Activated CD4-positive, alpha-beta T cell treated with anti-CD3 and anti-CD28 coated beads, Interleukin-2, Interleukin-4, amounts not matched to agents 100 ng/mL and 50 ng/mL, durations not matched to agents 16 hours and 8 hours (primary cell): Measurements from ENCODE around the gene TESK2.

Source experiments
- DNase-seq: peaks from one replicate; pipeline ENCODE4 v3.0.0-alpha.2; 2020; ENCODE audit warnings: low spot score

Gene TESK2

DNA sequence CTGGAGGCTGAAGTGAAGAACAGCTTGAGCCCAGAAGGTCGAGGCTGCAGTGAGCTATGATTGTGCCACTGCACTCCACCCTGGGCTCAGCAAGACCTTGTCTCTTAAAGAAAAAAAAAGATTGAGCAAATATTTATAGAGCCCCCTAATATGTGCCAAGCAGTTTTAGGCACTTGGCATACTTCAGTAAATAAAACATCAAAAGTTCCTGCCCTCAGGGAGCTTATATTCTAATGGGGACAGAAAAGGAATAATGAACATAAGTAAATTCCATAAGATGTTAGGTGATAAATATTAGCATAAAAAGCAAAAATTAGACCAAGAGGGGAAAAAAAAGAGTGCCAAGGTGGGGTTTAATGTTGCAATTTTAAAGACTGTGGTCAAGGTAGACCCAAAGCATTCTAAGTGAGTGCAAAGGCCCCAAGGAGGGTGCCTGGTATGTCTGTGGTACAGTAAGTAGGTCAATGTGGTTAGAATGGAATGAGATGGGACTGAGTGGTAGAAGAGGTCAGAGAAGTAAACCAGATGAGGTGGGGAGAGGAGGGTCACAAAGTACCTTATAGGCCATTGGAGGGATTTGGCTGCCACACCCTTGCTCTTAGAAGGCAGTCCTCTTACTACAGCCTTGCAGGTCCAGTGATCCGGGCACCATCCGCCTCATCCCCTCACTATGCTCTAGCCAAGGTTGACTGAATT is 153.2 kb downstream of the TESK2 start:
- no peak for DNase-seq

DNA sequence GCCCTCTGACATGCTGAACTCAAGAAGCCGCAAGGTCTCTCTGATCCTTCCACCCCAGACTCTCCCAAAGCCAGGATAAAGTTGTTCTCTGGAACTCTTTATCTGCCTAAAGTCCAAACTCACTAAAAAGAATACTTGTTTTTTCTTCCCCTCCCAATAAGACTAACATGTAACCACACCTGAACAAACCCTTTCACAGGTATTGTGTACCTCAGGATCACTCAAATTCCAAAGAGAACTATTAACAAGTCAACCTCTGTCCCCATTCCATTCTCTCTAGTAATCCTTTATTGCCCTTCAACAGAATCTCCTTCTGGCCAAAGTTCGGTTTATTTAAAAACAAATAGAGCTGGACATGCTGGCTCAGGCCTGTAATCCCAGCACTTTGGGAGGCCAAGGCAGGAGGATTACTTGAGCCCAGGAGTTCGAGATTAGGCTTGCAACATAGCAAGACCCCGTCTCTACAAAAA is 155.1 kb downstream of the TESK2 start:
- no peak for DNase-seq

DNA sequence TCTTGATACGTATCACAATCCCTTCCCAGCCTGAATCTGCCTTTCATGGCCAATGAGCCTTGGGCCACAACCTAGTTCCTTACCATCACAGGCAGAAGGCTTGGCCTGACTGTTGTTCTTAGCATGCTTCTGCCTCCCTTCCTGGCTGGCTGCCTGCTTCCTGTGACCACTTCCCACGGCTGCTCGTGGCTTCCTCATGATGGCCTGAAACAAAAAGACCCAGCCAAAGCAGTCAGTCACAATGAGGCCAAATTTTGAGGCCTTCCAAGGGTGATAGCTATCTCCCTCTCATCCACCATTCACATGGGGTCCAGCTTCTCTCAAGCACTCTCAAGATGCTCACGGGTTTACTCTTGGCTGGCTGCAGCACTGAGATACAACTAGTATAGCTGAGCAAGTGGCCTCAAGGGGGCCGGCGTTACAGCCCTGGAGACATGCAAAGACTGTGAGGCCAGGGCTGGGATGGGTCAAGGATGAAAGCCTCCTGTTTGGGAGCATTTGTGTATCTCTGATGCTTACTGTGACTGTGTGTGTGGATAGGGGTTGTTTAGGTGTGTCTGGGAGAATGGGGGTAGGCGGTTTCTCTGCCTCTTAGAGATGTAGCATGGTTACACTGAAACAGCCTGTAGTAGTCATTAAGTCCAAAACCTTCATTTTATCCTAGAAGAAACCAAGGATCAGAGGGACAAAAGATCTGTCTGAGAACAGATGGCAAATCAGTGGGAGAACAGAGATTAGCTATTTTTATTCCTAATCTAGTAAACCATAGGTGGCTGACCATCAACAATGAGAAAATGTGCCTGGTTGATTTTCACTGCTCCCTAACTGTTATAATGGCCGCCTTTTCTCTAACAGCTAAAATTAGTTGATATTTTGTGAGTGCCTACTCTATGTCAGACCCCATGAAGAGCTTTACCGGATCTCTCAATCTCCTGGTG is 156.4 kb downstream of the TESK2 start:
- DNase-seq: no peak

DNA sequence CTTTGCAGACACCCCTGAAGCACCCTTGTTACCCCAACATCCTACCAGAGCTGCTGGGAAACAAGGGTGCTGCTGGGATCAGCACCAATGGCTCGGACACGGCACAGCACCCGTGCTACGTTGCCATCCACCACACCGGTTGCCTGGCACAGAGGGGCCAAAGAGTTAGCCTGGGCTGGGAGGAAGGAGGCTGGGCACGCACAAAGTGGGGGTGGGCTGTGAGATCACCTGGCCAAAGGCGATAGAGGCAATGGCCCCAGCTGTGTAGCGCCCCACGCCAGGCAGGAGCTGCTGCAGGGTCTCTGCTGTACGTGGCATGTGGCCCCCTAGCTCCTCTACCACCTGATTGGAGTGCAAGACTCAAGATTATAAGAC is 158.6 kb downstream of the TESK2 start:
- no peak for DNase-seq

DNA sequence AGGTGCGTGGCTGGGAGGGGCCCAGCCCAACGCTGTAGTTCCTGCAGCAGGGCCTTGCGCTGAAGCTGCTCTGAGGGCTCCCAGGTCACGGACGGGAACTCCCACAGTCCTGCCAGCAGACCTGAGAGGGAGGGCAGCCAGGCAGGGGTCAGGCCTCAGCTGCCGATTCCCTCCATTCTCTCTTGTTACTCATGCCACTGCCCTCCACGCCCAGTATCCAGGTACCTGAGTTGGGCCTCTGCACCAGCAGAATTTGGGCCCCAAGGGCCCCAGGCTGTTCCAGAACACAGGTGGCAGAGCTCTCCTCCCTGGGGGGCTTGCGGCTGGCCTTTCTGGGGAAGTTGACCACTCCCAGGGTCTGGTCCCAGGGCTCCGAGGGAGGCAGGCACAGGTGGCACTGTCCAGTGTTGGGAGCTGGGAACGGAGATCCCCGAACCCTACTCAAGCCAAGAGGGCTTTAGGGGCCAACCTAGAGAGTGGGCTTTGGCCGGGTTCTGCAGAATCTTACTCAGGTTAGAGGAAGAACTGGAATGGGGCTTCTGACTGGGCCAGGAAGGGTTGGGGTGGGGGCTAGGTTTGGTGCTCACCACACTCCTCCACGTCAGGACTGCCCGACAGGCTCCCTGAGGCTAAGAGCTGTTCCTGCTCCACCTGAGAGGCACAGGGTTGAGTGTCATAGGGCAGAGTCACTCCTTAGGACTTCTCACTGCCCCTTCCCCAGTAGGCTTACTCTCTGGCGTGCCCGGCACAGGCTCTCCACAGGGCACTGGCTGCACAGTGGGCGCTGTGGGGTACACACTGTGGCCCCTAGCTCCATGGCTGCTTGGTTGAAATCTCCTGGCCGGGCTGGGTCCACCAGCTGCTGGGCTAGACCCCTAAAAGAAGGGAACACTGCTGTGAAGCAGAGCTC is 159.3 kb downstream of the TESK2 start:
- DNase-seq: no peak

DNA sequence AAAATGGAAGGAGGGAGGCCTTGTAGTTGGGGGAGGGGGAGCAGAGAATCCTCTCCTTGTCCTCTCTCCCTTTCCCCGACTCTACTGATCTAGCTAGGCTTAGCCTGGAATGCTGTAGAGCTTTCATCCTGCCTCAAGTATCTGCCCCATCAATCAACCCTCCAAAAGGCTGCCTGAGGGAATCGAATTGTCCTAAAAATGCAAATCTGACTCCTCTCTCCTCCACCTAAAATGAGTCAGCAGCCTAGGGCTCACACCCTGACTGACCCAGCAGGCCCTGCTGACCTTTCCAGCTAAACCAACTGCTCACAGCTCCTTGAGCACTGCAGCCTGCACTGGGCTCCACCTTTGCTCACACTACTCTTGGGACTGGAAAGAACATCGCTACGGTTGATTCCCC is 161.5 kb downstream of the TESK2 start:
- no peak for DNase-seq

DNA sequence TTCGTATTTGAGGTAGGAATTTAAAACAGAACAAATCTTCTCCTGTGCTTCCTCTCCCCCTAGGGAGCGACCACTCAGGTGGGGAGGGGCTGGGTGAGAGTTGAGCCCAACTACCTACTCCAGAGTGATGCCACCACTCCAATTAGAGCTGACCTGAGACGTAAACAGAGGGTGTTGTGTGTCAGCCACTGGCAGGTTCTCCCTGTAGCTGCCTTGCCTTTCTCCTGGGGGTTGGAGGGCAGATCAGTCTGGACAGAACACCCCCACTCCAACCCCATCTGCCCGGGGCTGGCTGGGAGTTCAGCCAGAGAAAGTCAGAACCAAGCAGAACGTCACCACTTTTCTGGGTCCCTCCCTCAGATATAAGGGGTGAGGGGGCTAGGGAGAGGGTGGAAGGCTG is 162.3 kb downstream of the TESK2 start:
- no peak for DNase-seq

DNA sequence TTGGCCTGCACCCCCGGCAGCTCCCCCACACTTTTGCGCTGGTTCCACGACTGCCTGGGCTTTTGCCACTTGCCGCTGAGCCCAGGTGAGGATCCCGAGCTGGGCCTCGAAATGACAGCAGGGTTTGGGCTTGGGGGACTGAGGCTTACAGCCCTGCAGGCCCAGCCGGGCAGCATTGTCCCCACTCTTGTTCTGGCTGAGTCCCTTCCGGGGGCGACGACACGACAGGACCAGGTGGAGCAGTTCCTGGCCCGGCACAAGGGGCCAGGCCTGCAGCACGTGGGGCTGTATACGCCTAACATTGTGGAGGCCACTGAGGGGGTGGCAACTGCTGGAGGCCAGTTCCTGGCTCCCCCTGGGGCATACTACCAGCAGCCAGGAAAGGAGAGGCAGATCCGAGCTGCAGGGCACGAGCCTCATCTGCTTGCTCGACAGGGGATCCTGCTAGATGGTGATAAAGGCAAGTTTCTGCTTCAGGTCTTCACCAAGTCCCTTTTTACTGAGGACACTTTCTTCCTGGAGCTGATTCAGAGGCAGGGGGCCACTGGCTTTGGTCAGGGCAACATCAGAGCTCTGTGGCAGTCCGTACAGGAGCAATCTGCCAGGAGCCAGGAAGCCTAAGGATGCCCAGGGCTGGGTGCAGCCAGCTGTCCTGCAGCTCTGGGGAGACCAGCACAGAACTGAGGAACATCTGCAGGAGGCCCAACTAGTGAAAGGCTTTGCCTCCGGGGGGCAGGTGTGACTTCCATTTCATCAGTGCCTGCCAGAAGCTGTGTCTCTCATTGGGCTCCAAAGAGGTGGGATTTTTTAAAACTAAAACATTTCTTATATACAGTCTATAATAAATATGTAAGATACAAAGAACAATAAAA is 163.1 kb downstream of the TESK2 start:
- DNase-seq: no peak

DNA sequence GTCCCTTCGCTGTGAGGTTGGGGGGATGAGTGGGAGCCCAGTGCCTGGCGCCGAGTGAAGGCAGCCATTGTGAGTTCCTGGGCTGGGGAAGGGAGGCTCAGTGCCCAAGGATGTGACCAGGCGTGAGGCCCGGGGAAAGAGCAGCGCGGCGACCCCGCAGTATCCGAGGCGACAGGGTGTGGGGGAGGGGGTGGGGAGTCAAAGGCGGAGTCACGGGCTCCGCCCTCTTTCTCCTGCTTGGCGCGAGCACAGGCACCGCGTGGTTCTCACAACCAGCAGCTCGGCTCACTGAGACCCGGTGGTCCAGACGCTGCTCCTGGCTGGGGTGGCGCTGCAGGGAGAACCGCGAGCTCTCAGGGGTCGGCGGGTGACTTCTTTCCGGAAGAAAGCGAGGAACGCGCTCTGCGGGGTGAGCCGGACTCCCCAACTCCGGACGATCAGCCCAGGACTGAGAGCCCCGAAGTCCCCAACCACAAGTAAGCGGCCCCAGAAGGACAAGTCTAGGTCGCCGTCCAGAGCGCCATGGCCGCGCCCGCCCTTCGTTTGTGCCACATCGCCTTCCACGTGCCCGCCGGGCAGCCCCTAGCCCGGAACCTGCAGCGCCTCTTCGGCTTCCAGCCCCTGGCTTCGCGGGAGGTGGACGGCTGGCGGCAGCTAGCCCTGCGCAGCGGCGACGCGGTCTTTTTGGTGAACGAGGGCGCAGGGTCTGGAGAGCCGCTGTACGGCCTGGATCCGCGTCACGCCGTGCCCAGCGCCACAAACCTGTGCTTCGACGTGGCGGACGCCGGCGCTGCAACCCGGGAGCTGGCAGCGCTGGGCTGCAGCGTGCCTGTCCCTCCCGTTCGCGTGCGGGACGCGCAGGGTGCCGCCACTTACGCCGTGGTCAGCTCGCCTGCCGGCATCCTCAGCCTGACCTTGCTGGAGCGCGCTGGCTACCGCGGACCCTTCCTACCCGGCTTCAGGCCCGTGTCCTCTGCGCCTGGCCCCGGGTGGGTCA is 164.0 kb downstream of the TESK2 start, which contains the start of gene HPDL:
HPDL (plus strand) TSS at position 269 of the 997 bp plus-strand sequence; CDS start at position 523, 254 bp downstream.
- DNase-seq: peak; percentile 81

DNA sequence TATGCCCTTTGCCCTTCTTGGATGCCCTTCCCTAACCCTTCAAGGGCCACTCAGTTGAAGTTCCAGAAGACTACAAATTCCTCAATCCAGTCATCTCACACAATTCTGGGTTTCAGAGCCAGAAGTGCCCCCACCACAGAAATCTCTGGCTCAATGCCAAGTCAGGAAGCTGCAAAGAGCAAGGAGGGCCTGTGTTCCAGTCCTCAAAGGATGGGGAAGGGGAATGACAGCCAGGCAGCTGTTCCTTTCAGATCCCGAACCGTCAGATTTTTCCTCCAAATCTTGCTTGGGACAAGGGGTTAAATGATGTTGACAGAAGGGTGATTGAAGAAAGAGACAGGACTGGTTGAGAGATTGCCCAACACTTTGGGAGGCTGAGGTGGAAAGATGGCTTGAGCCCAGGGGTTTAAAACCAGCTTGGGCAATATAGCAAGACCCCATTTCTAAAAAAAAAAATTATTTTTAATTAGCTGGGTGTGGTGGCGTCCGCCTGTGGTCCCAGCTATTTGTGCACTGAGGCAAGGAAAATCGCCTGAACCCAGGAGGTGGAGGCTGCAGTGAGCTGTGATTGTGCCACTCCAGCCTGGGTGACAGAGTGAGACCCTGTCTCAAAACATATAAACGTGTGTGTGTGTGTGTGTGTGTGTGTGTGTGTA is 165.0 kb downstream of the TESK2 start:
- DNase-seq: no peak

DNA sequence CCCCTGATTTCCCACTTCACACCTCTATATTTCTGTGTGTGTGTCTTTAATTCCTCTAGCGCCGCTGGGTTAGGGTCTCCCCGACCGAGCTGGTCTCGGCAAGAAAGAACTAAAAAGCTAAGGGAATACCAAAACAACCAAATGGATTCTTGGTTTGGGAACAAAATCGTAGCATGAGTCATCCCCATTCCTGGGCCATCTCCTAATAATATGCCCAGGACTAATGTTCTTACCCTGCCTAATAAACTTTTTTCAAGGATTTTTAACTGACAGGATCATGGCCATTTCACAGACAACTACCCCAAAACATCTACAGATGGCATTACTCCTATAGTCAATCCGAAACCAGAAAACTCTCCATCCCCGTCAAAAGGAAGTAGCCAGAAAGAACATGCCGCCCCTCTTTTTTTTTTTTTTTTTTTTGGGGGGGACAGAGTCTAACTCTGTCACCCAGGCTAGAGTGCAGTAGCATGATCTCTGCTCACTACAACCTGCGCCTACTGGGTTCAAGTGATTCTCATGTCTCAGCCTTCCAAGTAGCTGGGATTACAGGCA is 168.4 kb downstream of the TESK2 start:
- DNase-seq: no peak

DNA sequence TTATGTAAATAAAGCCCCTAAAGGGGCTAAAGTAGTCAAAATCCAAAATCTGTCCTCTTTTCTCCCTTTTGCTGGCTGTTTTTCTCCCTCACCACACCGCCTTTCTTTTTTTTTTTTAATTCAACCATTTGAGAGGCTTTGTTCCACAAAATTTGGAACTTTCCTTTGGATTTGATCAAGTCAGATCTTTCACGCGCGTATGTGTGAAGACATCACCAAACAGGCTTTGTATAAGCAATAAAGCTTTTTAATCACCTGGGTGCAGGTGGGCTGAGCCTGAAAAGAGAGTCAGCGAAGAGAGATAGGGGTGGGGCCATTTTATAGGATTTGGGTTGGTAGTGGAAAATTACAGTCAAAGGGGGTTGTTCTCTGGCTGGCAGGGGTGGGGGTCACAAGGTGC is 169.5 kb downstream of the TESK2 start:
- DNase-seq: no peak

DNA sequence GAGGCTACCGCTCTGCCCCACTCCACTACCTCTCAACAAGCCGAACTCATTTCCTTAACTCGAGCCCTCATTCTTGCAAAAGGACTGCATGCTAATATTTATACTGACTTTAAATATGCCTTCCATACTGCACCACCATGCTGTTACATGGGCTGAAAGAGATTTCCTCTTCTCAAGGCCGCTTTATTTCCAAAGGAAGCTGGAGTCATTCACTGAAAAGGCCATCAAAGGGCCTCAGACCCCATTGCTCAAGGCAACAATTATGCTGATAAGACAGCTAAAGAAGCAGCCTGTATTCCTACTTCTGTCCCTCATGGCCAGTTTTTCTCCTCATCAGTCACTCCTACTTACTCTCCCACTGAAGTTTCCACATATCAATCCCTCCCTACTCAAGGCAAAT is 171.2 kb downstream of the TESK2 start:
- no peak for DNase-seq

DNA sequence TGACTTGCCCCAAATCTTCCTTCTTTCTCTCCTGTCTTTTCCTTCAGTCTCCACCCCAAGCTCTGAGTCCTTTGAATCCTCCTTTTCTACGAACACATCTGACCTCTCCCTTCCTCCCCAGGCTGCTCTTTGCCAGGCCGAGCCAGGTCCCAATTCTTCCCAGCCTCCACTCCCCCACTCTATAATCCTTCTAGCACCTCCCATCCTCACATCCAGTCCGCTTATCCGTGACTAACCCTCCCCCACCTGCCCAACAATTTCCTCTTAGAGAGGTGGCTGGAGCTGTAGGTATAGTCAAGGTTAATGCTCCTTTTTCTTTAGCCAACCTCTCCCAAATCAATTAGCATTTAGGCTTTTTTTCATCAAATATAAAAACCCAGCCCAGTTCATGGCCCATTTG is 173.8 kb downstream of the TESK2 start:
- no peak for DNase-seq

DNA sequence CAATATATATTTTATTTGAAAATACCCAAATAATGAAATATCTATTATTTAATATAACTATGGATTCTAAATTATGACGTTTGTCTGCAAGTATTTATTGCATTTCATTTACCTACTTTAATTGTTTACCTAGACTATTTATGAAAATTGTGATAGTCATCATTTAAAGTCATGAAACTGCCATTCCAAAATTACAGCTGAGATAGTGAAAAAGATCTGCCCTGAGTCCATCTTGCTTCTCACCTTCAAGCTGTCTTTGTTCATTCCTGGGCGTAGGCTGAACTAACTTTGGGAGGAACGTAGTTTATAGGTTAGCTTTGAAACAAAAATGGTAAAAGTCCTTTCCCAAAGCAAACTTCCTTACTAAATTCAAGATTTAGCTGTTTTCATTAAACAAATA is 176.7 kb downstream of the TESK2 start:
- no peak for DNase-seq

DNA sequence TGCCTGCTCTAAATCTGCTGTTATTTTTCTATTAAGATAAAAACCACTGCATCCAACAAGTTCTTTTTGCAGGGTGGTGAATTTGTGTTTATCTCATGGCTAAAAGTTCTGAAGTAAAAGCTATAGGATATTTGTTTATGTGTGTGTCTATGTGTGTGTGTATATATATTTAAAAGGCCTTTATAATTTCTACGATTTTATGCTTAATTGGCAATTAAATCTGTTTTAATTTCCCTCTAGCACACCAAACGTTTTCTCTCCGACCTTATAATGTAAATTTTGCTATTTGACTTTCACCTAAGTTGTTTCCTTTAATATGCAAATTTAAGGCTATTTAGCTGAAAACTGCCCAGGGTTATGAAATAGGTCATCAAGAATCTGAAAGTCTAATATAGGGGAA is 184.1 kb downstream of the TESK2 start:
- DNase-seq: no peak

DNA sequence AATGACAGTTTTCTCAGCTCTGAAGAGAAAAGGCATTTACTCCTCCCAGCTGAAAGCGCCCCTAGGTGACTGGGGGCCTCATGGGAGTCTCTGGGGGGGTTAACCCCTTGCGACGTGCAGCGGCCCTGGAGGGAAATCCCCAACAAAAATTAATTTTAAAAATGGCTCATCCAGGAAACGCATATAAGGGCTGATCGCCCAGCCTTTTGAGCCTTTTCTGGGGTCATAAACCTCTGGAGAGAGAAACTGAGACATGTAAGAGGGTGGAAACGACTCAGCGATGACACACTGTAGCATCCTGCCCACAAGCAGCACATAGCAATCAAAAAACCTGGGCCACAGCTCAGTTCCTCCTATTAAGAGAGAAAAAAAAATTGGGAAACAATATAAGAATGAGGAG is 184.6 kb downstream of the TESK2 start:
- DNase-seq: peak; percentile 54

DNA sequence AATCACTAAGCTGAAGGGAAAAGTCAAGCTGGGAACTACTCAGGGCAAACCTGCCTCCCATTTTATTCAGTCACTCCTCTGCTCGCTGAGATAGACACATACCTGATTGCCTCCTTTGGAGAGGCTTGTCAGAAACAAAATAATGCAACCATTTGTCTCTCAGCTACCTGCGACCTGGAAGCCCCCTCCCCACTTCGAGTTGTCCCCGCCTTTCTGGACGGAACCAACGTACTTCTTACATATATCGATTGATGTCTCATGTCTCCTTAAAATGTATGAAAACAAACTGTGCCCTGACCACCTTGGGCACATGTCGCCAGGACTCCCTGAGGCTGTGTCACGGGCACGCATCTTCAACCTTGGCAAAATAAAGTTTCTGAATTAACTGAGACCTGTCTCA is 185.7 kb downstream of the TESK2 start:
- DNase-seq: no peak
